NB4 (cell line): ENCODE data around the gene AGXT.

Source experiments
- MYC ChIP-seq: IDR thresholded peaks from 2 replicates; pipeline ENCODE4 v1.6.1; 2011; ENCODE audit warnings: low read depth, low read length
- POLR2A ChIP-seq: IDR thresholded peaks from 2 replicates; pipeline ENCODE4 v1.6.1; 2011; ENCODE audit warnings: mild to moderate bottlenecking; ENCODE audit not compliant: insufficient read length; ENCODE audit errors: extremely low read depth
- TF ChIP-seq, protein P1 (sequence below): IDR thresholded peaks from one replicate; pipeline ENCODE4 v1.5.1; 2012; ENCODE audit warnings: low read depth, low read length
- TF ChIP-seq, protein P2 (sequence below): IDR thresholded peaks from 2 replicates; pipeline ENCODE4 v1.6.1; 2011; ENCODE audit warnings: low read depth, low read length

DNA sequence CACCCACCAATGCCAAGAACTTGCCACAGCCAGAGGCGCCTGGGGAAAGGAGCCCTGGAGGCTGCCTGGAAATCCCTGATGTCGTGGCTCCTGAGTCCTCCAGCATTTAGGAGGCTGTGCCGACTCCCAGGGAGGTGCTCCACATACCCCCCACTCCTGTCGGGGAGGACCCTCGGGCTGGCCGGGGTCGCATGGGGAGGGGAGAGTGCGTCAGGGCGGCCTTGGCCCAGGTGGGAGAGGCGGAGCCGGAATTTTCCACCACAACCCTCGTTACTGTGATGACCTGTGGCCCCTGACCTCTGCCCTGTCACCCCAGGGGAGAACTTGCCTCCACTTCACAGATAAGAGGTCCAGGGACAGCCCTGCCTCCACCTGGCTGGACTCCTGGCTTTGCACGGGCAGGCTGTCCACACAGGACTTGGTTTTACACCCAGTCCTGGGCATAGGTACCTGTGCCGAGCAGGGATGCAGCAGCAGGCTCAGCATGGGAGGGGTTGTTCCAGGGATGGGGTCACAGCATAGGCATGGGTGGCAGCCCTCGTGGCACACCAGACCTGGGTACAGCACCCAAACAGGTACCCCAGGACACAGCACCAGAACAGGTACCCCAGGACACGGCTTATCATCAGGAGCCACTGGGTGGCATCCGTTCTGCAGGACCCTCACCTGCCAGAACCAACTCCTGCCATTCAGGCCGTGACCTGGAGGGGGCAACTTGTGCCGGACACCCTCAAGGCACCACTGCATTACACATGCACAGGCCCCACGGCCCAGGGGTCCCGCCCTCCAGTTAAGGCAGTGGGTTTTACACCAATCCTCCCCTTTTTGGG lies 12.3 kb upstream of the AGXT start:
- TF ChIP-seq, protein P1, sequence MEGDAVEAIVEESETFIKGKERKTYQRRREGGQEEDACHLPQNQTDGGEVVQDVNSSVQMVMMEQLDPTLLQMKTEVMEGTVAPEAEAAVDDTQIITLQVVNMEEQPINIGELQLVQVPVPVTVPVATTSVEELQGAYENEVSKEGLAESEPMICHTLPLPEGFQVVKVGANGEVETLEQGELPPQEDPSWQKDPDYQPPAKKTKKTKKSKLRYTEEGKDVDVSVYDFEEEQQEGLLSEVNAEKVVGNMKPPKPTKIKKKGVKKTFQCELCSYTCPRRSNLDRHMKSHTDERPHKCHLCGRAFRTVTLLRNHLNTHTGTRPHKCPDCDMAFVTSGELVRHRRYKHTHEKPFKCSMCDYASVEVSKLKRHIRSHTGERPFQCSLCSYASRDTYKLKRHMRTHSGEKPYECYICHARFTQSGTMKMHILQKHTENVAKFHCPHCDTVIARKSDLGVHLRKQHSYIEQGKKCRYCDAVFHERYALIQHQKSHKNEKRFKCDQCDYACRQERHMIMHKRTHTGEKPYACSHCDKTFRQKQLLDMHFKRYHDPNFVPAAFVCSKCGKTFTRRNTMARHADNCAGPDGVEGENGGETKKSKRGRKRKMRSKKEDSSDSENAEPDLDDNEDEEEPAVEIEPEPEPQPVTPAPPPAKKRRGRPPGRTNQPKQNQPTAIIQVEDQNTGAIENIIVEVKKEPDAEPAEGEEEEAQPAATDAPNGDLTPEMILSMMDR: peak; percentile 27
- TF ChIP-seq POLR2A (no peak), MYC (no peak)
- TF ChIP-seq, protein P2, sequence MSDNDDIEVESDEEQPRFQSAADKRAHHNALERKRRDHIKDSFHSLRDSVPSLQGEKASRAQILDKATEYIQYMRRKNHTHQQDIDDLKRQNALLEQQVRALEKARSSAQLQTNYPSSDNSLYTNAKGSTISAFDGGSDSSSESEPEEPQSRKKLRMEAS: no peak
